KMS-11 (cell line): ENCODE results near the gene KIAA0513.

Experiments
- H2AFZ ChIP-seq: fragments of 200-600 bp; sonication (generic); 2 replicates; pipeline ENCODE4 v1.6.1; 2016; ENCODE audit warnings: antibody characterized with exemption, mixed run types, low read depth
- H3K27ac ChIP-seq: fragments of 200-600 bp; sonication (generic); 2 replicates; pipeline ENCODE4 v1.6.1; 2016; ENCODE audit warnings: mild to moderate bottlenecking, mixed run types
- H3K27me3 ChIP-seq: fragments of 200-600 bp; sonication (generic); 2 replicates; pipeline ENCODE4 v1.6.1; 2017; ENCODE audit warnings: mild to moderate bottlenecking, low read depth, mixed run types, moderate library complexity; ENCODE audit not compliant: insufficient read depth
- H3K36me3 ChIP-seq: fragments of 200-600 bp; sonication (generic); 2 replicates; pipeline ENCODE4 v1.6.1; 2017; ENCODE audit warnings: mild to moderate bottlenecking, mixed run types; ENCODE audit not compliant: insufficient read depth
- H3K4me1 ChIP-seq: fragments of 200-600 bp; sonication (generic); 2 replicates; pipeline ENCODE4 v1.6.1; 2016; ENCODE audit warnings: mild to moderate bottlenecking, low read depth, mixed run types; ENCODE audit not compliant: poor library complexity, severe bottlenecking
- H3K4me2 ChIP-seq: fragments of 200-600 bp; sonication (generic); 2 replicates; pipeline ENCODE4 v1.7.0; 2016; ENCODE audit warnings: mild to moderate bottlenecking, mixed run types
- H3K4me3 ChIP-seq: fragments of 200-600 bp; sonication (generic); IDR thresholded peaks from 2 replicates; pipeline ENCODE4 v1.6.1; 2017; ENCODE audit warnings: low read depth, low read length, mixed read lengths; ENCODE audit not compliant: insufficient read depth
- H3K79me2 ChIP-seq: fragments of 200-600 bp; sonication (generic); 2 replicates; pipeline ENCODE4 v1.6.1; 2016; ENCODE audit warnings: low read depth, mixed run types; ENCODE audit not compliant: insufficient read depth
- H3K9ac ChIP-seq: fragments of 200-600 bp; sonication (generic); 2 replicates; pipeline ENCODE4 v1.6.1; 2016; ENCODE audit warnings: mild to moderate bottlenecking, mixed run types
- H4K20me1 ChIP-seq: fragments of 200-600 bp; sonication (generic); 2 replicates; pipeline ENCODE4 v1.6.1; 2016; ENCODE audit warnings: mild to moderate bottlenecking, mixed run types; ENCODE audit not compliant: insufficient read depth
- TF ChIP-seq, protein P1 (sequence below): fragments of 200-600 bp; sonication (generic); conservative IDR thresholded peaks from 2 replicates; pipeline ENCODE4 v1.6.1; 2017; ENCODE audit warnings: low read depth, mild to moderate bottlenecking, antibody characterized with exemption, low read length, moderate library complexity, mixed read lengths

KIAA0513 gene

DNA sequence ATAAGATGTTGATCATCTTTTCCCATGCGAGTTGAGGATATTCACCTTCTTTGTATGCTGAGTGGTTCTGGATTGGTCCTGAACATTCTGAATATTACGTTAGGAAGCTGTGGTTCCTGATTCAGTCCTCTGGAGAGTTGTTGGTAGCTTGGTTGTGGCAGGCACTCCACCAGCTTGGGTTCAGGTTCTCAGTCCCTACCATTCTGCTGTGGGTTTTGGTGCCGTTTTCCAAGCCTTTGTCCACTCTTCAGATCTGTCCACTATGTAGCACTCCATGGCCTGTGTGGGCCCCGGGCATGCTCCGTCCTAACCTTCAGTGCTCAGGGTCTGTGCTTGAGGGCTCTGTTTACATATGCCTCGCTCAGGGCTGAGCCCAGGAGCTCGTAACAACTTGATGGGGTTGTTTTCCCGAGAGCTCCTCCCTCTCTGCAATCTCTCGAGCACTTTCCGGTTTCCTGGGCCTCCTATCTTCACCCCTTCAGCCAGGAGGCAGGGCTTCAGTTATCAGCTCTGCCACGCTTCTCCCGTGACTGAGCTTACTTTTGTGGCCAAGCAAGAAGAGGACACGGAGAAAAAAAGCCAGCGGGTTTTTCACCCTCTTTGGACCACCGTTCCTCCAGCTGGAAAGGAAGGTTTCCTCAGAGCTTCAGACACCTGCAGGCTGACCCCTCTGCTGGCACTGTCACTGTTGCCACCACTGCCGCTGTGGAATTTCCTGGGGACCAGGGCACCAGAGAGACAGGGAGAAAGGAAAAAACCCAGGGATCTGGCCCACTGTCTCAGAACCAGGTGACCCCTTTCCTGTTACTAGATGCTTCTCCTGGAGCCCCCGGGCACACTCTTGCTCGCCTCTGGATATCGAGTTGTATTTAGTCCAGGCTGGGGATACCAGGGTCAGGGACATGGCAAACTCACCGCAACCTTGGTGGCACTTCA, 19.6 kb downstream of the KIAA0513 start:
- Histone ChIP-seq H3K4me3 (no peak overlapping the region), H3K4me1 (no peaks in the 10 kb centered on the region), H2AFZ (no peak overlapping the region), H3K27ac (no peak overlapping the region), H3K79me2 (no peaks in the 10 kb centered on the region), H3K27me3 (no peaks in the 10 kb centered on the region), H3K36me3 (no peaks in the 10 kb centered on the region), H3K9ac (no peak overlapping the region), H4K20me1 (no peaks in the 10 kb centered on the region), H3K4me2 (no peak overlapping the region)
- TF ChIP-seq, protein P1, sequence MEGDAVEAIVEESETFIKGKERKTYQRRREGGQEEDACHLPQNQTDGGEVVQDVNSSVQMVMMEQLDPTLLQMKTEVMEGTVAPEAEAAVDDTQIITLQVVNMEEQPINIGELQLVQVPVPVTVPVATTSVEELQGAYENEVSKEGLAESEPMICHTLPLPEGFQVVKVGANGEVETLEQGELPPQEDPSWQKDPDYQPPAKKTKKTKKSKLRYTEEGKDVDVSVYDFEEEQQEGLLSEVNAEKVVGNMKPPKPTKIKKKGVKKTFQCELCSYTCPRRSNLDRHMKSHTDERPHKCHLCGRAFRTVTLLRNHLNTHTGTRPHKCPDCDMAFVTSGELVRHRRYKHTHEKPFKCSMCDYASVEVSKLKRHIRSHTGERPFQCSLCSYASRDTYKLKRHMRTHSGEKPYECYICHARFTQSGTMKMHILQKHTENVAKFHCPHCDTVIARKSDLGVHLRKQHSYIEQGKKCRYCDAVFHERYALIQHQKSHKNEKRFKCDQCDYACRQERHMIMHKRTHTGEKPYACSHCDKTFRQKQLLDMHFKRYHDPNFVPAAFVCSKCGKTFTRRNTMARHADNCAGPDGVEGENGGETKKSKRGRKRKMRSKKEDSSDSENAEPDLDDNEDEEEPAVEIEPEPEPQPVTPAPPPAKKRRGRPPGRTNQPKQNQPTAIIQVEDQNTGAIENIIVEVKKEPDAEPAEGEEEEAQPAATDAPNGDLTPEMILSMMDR = no peak

GRCh38 chr16:85047867-85048455, 20.4 kb downstream of the KIAA0513 start:
- Histone ChIP-seq H4K20me1 (no peaks in the 10 kb centered on the region), H3K36me3 (no peaks in the 10 kb centered on the region), H3K27ac (no peak overlapping the region), H3K79me2 (no peaks in the 10 kb centered on the region), H3K4me3 (no peak overlapping the region), H3K4me2 (no peak overlapping the region), H3K27me3 (no peaks in the 10 kb centered on the region), H3K4me1 (no peaks in the 10 kb centered on the region), H2AFZ (no peak overlapping the region), H3K9ac (no peak overlapping the region)
- TF ChIP-seq, protein P1 = no peak

GRCh38 chr16:85048921-85049562, 21.4 kb downstream of the KIAA0513 start:
- TF ChIP-seq, protein P1 = no peak
- Histone ChIP-seq H3K27ac (no peak overlapping the region), H3K4me1 (no peaks in the 10 kb centered on the region), H3K79me2 (no peaks in the 10 kb centered on the region), H3K4me2 (no peak overlapping the region), H4K20me1 (no peaks in the 10 kb centered on the region), H3K36me3 (no peaks in the 10 kb centered on the region), H3K9ac (no peak overlapping the region), H2AFZ (no peak overlapping the region), H3K4me3 (no peak overlapping the region), H3K27me3 (no peaks in the 10 kb centered on the region)

- Histone ChIP-seq H3K36me3 (no peaks in the 10 kb centered on the region), H3K79me2 (no peaks in the 10 kb centered on the region), H3K4me1 (peaks cover 3% of the 10 kb centered on the region), H3K4me3 (no peak overlapping the region), H3K9ac (no peak overlapping the region), H3K27me3 (no peaks in the 10 kb centered on the region), H3K4me2 (no peak overlapping the region), H4K20me1 (no peaks in the 10 kb centered on the region), H3K27ac (no peak overlapping the region), H2AFZ (no peak overlapping the region)
- TF ChIP-seq, protein P1 = no peak
Measured at GRCh38 chr16:85049706-85050305, 22.2 kb downstream of the KIAA0513 start.
